Activated T-cell treated with anti-CD3 and anti-CD28 coated beads, Interleukin-2, amount 50 U/mL, for 24 hours (primary cell): ENCODE data around the gene PGM5.
A peak's percentile ranks its signal among the peaks of the same experiment; 100 is the strongest.
"Not testable (repeated sequence)": the region's sequence is repeated elsewhere in the genome, so short reads cannot be mapped to it uniquely, and the experiment has no call there.

Experiments used
- DNase-seq: peaks from one replicate; pipeline ENCODE4 v3.0.0-alpha.2; 2020
- H3K27ac Mint-ChIP-seq: 2 replicates; pipeline ENCODE4 v1.8.0; 2020; ENCODE audit warnings: mild to moderate bottlenecking, mixed read lengths
- H3K27me3 Mint-ChIP-seq: 2 replicates; pipeline ENCODE4 v1.8.0; 2020; ENCODE audit warnings: mixed read lengths
- H3K36me3 Mint-ChIP-seq: 2 replicates; pipeline ENCODE4 v1.8.0; 2020; ENCODE audit warnings: low read depth, mixed read lengths
- H3K4me1 Mint-ChIP-seq: 2 replicates; pipeline ENCODE4 v1.8.0; 2020; ENCODE audit warnings: low read depth, mixed read lengths
- H3K4me3 Mint-ChIP-seq: 2 replicates; pipeline ENCODE4 v1.8.0; 2020; ENCODE audit warnings: mild to moderate bottlenecking, moderate library complexity, mixed read lengths
- H3K9me3 Mint-ChIP-seq: 2 replicates; pipeline ENCODE4 v1.8.0; 2020; ENCODE audit warnings: mixed read lengths

Gene PGM5

DNA sequence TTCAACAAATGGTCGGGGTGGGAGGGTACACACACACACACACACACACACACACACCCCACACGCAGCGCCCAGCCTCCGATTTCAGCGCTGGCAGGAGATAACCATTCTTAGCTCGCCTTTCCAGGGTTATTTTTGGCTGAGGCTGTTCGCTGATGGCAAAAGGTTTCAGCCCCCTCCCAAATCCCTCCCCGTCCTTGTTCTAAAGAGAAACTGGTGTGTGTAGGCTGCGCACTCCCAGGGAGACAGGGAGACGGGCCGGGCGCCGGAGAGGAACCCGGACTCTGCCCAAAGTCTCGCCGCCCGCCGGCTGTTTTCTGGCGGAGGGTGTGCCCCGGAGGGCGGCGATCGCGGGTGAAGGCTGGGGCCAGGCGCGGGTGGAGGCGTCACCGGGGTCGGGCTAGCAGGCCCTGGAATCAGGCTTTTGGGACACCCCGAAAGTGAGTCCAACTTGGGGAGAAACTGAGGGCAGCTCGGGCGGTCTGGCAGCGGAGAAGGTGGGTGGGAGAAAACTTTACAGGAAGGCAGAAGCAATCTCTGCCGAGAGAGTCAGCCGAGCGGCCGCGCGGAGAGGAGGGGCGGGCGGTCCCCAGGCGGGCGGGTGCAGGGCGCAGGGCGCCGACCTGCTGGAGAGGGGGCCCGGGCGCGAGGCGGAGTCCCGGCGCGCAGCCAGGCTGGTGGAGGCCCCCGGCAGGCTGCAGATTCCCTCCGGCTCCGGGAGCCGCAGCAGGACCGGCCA is at the start of gene PGM5:
PGM5 (plus strand) TSS at position 232 of the 739 bp plus-strand sequence. CDS start 517 bp downstream, outside the sequence.
- not testable (repeated sequence) for H3K27ac Mint-ChIP-seq

DNA sequence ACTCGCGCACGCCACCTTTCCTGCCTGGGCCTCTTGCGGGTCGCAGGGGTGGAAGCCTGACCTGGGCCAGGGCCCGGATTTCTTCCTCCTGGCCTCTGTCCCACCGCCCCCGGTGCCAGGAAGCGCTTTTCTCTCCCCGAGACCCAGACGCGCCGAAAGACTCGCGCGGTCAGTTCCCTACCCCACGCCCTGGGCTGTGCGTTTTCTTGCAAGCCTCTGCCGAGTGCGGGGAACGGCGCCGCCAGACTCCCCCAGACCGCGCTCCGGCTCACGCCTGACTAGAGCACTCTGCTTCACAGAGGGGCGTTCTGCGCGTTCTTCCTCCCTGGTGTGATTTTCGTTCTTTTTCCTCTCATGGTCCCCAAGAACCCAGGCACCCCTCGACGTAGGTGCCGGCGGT is 49.3 kb upstream of the PGM5 start:
- not testable (repeated sequence) for DNase-seq, H3K9me3 Mint-ChIP-seq, H3K27me3 Mint-ChIP-seq, H3K36me3 Mint-ChIP-seq, H3K4me1 Mint-ChIP-seq, H3K27ac Mint-ChIP-seq, H3K4me3 Mint-ChIP-seq

More for the DNA sequence above, at the start of gene PGM5:
- H3K4me3 Mint-ChIP-seq, result peak within 1 kb of the TSS; percentile 60
- H3K36me3 Mint-ChIP-seq, H3K9me3 Mint-ChIP-seq, H3K4me1 Mint-ChIP-seq: not testable (repeated sequence)
- peaks cover 29% of the 10 kb centered on the region for H3K27me3 Mint-ChIP-seq
- DNase-seq, result peak; percentile 35

DNA sequence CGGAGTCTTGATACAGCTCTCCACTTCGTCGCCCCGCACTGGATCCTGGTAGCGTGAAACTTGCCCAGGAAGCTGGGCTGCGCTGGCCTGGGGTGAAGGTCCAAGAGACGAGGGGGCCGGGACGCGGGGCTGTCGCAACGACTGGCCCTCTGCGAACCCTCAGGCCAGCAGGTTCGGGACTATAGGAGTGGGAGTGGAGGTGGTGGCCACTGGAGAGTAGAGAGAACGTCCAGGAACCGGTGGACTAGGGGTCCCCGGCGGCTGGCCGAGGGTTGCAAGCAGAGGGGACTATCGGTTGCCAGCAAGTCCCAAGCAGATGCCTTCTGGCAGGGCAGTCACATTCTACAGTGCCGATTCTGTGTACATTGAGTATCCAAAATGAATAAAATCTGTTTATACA is 48.8 kb upstream of the PGM5 start:
- H3K36me3 Mint-ChIP-seq, DNase-seq, H3K27ac Mint-ChIP-seq, H3K27me3 Mint-ChIP-seq, H3K9me3 Mint-ChIP-seq, H3K4me3 Mint-ChIP-seq, H3K4me1 Mint-ChIP-seq: not testable (repeated sequence)

DNA sequence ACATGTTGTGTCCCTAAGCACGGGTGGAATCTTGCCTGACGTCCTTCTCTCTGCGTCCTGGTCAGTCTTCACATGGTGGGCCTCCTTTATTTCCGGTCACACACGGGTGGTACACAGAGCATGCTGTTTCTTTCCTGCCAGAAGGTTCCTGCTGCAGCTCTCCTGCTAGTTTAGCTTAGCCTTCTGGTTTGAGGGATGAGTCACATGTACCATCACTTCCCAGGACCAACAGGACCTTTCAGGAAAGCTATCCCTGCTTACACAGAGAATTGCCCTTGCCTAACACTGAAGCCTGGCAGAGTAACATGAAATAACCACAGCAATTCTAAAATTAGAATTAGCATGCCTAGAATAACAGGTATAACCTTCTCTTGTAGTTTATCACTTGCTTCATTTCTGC is 45.2 kb upstream of the PGM5 start:
- not testable (repeated sequence) for H3K9me3 Mint-ChIP-seq, H3K4me3 Mint-ChIP-seq, H3K36me3 Mint-ChIP-seq, H3K4me1 Mint-ChIP-seq, H3K27ac Mint-ChIP-seq, H3K27me3 Mint-ChIP-seq, DNase-seq

DNA sequence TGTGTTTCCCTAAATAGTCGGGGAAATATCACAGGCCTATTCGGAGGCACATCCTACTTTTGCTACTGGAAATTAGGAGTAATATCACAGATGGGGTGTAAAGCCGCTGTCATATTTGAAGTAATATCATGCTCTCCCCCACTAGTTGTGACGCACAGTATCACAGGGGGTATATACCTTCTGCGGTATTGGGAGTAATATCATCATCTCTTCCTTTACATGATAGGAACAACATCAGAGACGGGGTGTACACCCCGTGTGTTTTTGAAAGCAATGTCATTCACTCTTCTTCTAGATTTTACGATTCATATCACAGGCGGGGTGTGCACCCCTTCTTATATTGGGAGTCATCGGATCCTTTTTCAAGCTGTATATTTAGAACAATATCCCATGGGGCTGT is 38.2 kb upstream of the PGM5 start:
- not testable (repeated sequence) for H3K4me3 Mint-ChIP-seq, H3K36me3 Mint-ChIP-seq, H3K4me1 Mint-ChIP-seq, H3K27ac Mint-ChIP-seq, H3K27me3 Mint-ChIP-seq, H3K9me3 Mint-ChIP-seq, DNase-seq

DNA sequence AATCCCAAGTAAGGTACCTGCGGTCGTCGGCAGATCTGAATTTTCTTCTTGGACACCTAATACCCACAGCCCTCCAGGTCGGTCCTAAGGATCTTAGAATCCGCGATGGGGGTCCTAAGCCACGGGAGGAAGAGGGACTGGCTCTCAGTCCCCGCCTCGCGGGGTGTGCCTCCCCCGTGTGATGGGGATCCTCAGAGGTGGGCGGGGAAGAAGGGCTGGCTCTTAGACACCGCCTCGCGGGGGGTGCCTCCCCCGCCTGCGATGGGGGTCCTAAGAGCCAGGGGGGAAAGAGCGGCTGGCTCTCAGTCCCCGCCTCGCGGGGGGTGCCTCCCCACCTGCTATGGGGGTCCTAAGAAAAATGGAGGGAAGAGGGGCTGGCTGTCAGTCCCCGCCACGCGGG is 32.7 kb upstream of the PGM5 start:
- not testable (repeated sequence) for H3K27ac Mint-ChIP-seq, H3K4me1 Mint-ChIP-seq, H3K36me3 Mint-ChIP-seq, DNase-seq, H3K9me3 Mint-ChIP-seq, H3K4me3 Mint-ChIP-seq, H3K27me3 Mint-ChIP-seq

DNA sequence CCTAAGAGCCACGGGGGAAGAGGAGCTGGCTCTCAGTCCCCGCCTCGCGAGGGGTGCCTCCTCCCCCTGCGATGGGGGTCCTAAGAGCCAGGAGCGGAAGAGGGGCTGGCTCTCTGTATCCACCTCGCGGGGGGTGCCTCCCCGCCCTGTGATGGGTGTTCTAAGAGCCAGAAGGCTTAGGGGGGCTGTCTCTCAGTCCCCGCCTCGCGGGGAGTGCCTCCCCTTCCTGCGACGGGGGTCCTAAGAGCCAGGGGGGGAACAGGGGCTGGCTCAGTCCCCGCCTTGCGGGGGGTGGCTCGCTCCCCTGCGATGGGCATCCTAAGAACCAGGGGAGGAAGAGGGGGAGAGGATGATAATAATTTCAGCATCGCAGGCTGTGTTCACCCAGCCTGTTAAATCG is 31.9 kb upstream of the PGM5 start:
- H3K27ac Mint-ChIP-seq, DNase-seq, H3K9me3 Mint-ChIP-seq, H3K4me1 Mint-ChIP-seq, H3K4me3 Mint-ChIP-seq, H3K27me3 Mint-ChIP-seq, H3K36me3 Mint-ChIP-seq: not testable (repeated sequence)

DNA sequence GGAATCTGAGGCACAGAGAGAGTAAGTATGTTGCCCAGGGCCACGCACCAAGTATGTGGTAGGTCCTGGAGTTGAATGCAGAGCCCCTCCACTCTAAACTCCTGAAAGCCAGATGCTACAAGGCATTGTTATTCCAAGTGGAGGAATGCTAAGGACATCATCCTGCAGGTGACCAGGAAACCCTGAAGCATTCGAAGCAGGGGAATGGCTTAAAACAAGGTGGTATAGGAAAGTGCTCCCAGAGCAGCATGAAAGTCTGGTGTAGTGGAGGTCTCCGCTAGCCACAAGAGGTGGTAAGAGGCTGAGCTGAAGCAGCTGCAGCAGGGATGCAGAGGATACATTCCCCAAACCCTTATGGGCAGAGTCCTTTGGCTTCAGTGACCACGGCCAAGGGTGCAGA is 27.3 kb upstream of the PGM5 start:
- not testable (repeated sequence) for DNase-seq, H3K36me3 Mint-ChIP-seq, H3K4me3 Mint-ChIP-seq, H3K27ac Mint-ChIP-seq, H3K4me1 Mint-ChIP-seq, H3K27me3 Mint-ChIP-seq, H3K9me3 Mint-ChIP-seq

DNA sequence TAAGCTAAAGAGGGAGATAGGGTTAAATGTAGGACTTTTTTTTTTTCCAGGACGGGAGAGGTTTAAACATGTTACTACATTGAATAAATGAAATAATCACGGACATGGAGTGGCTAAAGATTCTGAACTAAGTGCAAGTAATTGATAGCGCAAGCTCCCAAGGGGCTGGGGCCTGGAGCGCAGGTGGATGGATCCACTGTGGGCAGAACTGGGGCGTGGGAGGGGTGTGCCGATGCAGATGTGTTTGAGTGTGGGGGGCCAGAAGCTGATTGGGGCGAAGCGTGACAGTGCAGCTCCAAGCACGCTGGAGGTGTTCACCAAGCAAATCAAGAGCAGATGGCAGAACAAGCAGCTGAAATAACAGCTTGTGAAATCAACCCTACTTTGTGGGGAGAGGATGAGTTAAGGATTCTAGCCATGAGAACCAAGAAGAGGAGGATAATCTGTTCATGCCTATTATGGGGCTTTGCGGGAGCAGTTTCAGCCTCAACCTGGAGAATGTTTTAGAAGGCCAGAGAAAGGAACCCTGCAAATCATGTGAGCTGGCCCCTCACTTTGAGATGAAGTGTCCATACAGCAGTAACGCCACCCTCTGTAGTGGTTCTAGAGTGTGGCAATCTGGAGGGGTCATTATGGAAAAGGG is 25.8 kb upstream of the PGM5 start:
- not testable (repeated sequence) for H3K4me1 Mint-ChIP-seq, H3K27ac Mint-ChIP-seq, DNase-seq, H3K4me3 Mint-ChIP-seq, H3K36me3 Mint-ChIP-seq, H3K27me3 Mint-ChIP-seq, H3K9me3 Mint-ChIP-seq

DNA sequence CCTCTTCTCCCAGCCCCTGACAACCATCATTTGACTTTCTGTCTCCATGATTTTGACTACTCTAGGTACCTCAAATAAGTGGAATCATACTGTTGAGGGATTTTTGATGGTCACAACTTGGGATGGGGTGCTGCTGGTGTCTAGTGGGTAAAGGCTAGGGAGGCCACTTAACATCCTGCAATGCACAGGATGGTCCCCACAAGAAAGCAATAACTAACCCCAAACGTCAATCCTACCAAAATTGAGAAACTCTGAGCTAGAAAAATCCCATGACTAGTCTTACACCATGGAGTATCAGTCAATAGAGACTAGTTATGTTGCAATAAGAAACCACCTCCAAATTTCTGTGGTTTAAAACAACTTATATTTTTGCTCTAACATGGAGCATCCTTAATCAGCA is 24.3 kb upstream of the PGM5 start:
- not testable (repeated sequence) for DNase-seq, H3K4me3 Mint-ChIP-seq, H3K36me3 Mint-ChIP-seq, H3K27ac Mint-ChIP-seq, H3K4me1 Mint-ChIP-seq, H3K9me3 Mint-ChIP-seq, H3K27me3 Mint-ChIP-seq

DNA sequence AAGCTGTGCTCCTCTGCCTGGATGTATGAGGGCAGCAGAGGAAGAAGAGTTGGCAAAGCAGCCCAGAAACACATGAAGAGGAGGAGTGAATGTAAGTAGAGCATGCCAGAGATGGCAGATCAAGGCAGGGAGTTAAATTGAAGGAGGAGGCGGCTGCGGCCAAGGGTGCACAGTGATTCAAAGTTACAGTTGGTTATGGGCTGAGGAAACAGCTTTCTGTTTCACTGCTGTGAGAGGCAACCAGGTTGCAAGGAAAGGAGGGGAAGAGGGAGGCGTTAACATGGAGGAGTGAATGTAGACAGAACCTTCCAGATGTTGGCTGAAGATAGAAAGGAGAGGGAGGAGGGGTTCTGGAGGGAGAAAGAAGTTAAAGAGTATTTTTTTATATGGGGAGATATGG is 20.5 kb upstream of the PGM5 start:
- H3K36me3 Mint-ChIP-seq, H3K27me3 Mint-ChIP-seq, DNase-seq, H3K9me3 Mint-ChIP-seq, H3K4me3 Mint-ChIP-seq, H3K27ac Mint-ChIP-seq, H3K4me1 Mint-ChIP-seq: not testable (repeated sequence)

DNA sequence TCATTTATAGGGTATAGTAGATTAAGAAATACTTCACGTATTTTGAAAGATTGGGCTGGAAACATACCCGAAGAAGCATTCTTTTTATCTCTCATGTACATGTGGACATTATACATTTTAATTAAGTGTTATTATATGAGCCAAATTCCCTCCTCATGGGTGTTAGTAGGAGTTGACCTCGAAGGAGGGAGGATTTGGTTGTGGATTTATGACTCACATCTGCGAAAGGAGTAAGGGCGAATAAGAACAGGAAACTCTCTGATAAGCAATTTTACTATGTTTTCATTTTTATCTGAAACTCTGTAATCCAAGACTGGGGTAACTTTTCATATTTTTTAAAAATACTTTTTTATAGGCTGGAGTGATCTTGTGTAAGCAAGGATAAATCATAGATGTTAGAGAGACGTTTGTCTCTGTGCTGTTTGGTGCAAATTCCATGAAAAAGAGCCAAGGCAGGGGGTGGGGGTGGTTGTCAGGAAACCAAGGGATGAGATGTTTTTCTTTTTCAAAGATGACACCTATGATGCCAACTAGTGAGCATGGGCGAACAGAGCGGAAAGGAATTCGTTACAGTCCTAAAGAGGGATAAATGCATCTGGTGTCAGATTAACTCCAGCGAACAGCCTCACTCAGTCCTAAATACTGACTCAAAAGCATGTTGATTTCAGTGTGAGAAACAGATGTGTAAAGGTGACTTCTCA is 19.6 kb upstream of the PGM5 start:
- not testable (repeated sequence) for H3K27me3 Mint-ChIP-seq

DNA sequence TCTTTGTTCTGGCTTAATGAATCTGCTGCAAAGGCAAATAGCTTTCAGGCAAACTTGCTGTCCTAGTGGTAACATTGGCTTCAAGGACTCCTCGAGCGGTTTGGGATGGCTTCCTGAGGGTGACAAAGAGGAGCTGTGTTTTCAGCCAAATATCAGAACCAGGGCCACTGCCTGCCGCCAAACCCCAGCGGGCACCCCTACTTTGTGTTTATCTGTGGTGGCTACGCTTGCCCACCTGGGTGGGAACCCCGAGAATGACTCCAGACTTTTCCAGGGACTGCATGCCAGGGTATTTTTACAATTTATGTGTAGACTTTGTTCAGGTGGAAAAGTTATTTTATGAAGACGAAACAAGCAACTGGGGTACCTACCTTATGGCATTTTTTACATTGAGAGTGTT is 18.4 kb upstream of the PGM5 start:
- not testable (repeated sequence) for H3K27ac Mint-ChIP-seq, H3K4me1 Mint-ChIP-seq, H3K9me3 Mint-ChIP-seq, H3K27me3 Mint-ChIP-seq, DNase-seq, H3K36me3 Mint-ChIP-seq, H3K4me3 Mint-ChIP-seq

More for the DNA sequence above, 19.6 kb upstream of the PGM5 start:
- H3K4me1 Mint-ChIP-seq, H3K27ac Mint-ChIP-seq, DNase-seq, H3K9me3 Mint-ChIP-seq, H3K4me3 Mint-ChIP-seq, H3K36me3 Mint-ChIP-seq: not testable (repeated sequence)

DNA sequence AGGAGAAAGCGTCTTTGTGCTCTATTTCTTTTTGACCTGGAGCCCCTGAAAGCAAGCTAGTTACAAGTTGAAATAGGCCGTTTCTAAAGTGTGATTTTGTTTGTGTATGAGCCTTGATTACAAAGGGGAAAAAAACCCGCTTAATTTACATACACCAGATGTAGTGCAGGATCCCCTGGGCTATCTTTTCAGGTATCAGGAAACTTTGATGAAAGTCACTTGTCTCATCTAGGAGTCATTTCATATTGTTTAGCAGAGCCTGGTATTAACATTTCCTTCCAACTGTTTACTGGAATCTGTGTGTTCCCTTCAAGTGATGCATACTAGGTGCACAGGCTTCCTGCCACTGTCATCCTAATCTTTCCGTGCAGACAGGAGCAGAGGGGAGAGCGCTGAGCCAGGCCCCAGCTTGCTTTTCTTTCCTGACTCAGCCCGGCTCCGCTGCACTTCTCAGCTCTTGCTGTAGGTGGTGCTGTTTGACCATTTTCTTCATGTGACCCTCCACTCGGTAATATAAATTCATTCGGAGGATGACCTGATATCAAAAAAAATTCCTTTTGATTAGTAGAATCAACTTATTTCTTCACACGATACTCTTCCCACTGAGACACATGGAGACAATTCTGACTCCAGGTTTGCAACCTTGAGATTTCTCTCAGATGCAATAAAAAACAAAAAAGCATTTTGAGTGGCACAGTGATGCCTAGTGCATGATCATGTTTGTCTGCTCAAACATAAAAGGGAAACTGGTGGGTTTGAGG is 14.0 kb upstream of the PGM5 start:
- not testable (repeated sequence) for H3K36me3 Mint-ChIP-seq, H3K4me1 Mint-ChIP-seq, H3K4me3 Mint-ChIP-seq, H3K27ac Mint-ChIP-seq, H3K9me3 Mint-ChIP-seq, DNase-seq, H3K27me3 Mint-ChIP-seq

DNA sequence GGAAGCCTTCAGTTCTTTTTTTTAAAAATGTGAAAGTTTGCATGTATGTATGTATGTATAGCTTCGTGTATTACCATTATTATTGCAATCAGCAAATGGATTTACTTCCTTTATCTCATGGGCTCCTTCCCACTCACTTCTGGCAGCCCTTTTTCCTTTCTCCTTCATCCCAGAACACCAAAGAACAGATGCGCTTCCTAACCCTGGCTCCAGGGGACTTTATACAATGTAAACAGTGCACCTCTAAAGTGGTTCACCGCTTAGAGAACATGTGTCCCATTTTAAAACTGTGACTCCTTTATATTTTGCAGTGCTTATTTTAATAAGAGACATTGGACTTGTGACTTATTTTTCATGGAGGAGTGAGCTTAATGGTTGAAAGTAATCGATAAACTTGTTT is 13.2 kb upstream of the PGM5 start:
- H3K27ac Mint-ChIP-seq, H3K9me3 Mint-ChIP-seq, H3K4me3 Mint-ChIP-seq, H3K27me3 Mint-ChIP-seq, DNase-seq, H3K36me3 Mint-ChIP-seq, H3K4me1 Mint-ChIP-seq: not testable (repeated sequence)
